RPMI7951 (cell line): Measurements from ENCODE around the gene MSRB1. TPM values are rescaled to one million over a fixed set of nuclear protein-coding genes. Genes with fewer than 3 reads are reported as not detected.
"Not testable (repeated sequence)": the region's sequence is repeated elsewhere in the genome, so short reads cannot be mapped to it uniquely, and the experiment has no call there.

Source experiments
- DNase-seq: peaks from one replicate; pipeline ENCODE4 v3.0.0-alpha.2; 2012; ENCODE audit warnings: low read depth
- total RNA-seq: library from RNA; depleted of rRNA; stranded (reverse); fragments of >200 nt; shearing (Covaris generic); gene quantifications from 2 replicates; pipeline ENCODE4 v1.2.3, GENCODE V29; 2014; rRNA removed

Gene MSRB1
- total RNA-seq, 1 experiment from 2014 or later, result 14.4 TPM

DNA sequence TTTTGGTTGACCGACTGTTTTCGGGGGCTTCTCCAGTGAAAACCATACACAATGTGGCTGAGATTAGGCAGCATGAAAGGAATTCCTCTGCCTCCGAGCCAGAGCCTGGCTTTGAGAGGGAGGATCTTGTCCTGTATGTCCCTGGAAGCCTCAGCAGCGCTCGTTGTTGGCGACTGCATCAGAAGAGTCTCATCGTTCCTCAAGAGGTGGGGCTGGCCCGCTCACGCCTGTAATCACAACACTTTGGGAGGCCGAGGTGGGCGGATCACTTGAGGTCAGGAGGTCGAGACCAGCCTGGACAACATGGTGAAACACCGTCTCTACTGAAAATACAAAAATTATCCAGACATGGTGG, 39.8 kb downstream of the MSRB1 start:
- DNase-seq, result no peak

DNA sequence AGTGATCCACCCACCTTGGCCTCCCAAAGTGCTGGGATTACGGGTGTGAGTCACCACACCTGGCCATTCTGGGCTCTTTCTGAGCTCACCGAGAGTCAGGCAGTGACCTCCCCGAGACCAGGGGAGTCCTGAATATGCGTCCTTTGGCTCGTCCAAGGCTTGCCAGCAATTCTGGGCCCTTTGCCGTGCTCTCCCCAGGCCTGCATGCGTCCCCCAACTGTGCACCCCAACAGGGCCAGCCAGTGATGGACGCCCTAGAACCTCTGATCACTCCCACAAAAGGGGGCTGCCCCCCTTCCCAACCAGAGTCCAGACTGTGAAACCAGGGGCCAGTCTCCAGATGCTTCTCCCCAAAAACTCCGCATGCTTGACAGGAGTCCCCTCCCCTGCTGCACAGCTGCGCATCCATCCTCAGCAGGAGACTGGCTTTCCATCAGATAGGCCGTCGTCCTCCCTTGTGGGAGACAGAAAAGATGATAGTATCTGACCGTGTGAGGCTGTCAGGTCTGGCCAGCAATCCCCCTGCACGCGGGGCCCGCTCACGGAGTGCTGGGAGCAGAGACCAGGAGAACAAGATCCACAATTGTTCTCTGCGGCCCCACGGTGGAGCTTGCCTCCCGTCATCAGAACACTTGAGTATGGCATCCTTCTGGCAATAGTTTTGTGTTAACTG, 40.3 kb downstream of the MSRB1 start:
- no peak for DNase-seq

DNA sequence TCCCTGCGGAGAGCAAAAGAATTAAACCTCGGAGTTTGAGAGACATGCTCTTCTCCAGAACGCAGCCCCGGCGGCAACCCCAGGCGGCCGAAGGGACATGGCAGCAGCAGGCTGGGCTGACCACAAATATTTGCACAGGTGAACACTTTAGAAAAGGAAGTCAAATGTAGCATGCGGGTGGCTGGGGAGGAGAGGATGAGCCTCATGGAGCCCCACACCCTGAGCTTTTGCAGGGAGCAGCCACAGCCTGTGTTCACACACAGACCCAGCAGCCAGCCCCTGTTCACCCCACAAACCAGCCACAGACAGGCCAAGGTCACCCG, 42.6 kb downstream of the MSRB1 start:
- no peak for DNase-seq

DNA sequence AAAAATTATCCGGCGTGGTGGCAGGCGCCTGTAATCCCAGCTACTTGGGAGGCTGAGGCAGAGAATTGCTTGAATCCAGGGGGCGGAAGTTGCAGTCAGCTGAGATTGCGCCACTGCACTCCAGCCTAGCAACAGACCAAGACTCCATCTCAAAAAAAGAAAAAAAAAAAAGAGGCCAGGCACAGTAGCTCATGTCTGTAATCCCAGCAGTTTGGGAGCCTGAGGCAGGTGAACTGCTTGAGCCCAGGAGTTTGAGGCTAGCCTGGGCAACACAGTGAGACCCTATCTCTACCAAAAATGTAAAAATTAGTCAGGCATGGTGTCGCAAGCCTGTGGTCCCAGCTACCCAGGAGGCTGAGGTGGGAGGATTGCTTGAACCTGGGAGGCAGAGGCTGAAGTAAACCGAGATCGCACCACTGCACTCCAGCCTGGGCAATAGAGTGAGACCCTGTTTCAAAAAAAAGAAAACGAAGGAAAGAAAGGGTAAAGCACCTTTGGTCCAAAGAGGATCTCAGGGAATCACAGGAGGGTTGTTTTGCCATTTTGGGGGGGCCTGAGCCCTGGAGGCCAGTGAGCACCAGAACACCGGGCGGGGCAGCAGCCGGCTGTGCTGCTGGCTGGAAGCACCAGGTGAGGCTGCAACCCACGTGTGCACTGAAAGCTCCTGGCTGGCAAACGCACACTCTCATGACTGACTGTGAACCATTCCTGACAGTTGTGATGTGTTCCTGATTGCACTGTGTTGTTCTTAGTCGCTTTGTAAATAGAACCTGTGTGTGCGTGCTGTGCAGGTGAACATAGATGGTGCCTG, 43.2 kb downstream of the MSRB1 start:
- DNase-seq, result no peak

DNA sequence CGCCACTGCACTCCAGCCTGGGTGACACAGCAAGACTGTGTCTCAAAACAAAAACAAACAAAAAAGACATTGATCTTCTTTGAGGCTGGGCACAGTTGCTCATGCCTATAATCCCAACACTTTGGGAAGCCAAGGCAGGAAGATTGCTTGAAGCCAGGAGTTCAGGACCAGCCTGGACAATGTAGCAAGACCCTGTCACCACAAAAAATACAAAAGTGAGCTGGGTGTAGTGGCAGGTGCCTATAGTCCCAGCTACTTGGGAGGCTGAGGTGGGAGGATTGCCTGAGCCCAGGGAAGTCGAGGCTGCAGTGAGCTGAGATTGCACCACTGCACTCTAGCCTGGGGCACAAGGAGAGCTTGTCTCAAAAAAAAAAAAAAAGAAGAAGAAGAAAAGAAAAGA, 45.3 kb downstream of the MSRB1 start:
- DNase-seq, result not testable (repeated sequence)

DNA sequence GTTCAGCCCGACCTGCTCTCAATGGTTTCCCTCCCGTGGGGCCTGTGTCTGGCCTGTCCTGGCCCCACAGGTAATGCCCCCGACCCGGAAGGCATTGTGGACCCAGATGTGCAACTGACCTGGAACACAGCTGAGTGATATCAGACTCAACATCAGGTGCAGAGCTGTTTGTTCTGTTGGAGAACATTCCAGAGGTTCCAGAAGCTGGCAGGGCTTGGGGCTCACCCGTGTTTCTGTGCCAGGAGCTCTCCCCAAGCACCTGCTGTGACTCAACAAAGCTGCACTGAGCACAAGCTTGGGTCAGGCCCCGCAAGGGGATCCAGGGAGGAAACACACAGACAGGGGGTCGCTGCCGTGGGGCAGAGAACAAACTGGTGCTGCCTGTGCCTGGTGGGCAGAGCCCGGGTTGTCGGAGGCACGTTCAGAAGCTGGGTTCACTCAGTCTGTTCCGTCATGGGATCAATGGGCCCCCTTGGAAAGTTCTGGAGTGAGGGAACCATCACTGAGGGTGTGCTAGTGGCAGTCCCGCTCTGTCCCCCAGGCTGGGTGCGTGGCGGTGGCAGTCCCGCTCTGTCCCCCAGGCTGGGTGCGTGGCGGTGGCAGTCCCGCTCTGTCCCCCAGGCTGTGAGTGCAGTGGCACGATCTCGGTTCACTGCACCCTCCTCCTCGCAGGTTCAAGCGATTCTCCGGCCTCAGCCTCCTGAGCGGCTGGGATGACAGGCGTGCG, 46.9 kb downstream of the MSRB1 start:
- DNase-seq, result no peak

DNA sequence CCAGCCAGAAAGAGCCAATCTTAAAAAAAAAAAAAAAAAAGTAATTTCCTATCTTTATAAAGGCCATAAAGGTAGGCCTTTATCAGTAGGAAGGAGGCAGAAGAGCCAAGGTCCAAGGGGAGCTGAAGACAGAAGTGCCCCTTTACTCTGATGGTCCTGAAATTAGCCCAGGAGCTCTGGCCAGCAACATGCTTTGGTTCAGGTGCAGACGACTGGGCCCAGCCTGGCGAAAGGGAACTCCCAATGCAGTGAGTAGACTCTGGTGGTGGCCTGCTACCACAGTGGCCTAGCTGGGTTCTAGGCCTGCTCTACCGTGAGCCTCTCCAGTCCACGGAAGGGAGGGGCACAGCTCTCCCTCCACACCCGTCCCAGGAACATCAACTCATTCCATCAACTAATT, 47.9 kb downstream of the MSRB1 start:
- no peak for DNase-seq

DNA sequence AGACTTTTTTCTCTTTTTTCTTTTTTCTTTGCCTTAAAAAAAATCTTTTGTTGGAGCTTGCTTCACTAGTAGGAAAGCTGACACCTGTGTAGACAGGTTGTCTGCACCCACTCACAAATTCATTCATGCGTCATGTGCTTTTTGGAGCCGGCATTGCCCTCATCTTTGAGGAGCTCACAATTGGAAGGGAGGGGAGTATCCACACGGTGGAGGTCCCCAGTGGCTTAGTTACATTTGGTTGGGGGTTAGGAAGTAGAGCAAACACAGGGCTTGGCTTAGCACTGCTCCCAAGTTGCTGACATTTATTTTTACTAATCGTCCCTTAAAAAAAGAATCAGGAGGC, 52.3 kb downstream of the MSRB1 start:
- DNase-seq, result no peak

DNA sequence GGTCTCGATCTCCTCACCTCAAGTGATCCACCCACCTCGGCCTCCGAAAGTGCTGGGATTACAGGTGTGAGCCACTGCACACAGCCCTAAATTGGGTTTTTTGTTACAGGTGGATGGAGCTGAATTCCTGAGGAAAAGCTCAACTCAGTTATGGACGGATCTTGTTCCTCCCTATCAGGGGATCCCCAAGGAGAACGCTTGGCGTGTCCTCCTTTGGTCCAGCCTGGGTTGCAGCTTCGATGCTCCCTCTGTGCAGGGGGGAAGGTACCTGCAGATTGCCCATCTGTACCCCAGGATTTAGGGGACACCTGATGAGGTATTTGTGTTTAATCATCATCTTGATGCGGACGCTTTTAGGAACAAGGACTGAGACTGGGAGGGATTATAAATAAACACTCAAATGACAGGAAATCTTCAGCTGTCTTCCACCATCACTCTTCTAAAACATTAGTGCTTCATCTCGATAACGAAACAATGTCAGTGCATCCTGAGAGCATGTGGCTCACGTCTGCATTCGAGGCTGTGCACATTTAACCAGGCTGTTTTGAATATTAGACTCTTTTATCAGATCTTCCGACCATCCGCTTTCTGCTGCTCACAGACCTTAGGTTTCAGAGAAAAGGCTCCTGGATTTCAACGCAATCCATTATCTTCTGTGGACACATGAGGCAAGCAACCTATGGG, 52.8 kb downstream of the MSRB1 start:
- DNase-seq, result no peak

Other genes starting within 250 kb of the MSRB1 start
- 6.7 and 16.3 TPM in 2 replicates for gene MAPK8IP3, start 237.0 kb downstream of the MSRB1 start, total RNA-seq
- gene NME3, start 171.7 kb downstream of the MSRB1 start, total RNA-seq, result 50.2 and 65.5 TPM in 2 replicates
- gene EME2, start 170.4 kb downstream of the MSRB1 start, total RNA-seq, result 1.1 and 1.6 TPM in 2 replicates
- 82.5 and 136 TPM in 2 replicates for gene MRPS34, start 170.1 kb downstream of the MSRB1 start, total RNA-seq
- gene SPSB3, start 160.6 kb downstream of the MSRB1 start, total RNA-seq, result 15.6 and 22.7 TPM in 2 replicates
- 50.1 and 71.5 TPM in 2 replicates for gene NUBP2, start 160.2 kb downstream of the MSRB1 start, total RNA-seq
- gene IGFALS, start 149.5 kb downstream of the MSRB1 start, total RNA-seq, result not detected in 2 replicates
- 50.7 and 68.8 TPM in 2 replicates for gene HAGH, start 116.4 kb downstream of the MSRB1 start, total RNA-seq
- gene FAHD1, start 116.0 kb downstream of the MSRB1 start, total RNA-seq, result 39.3 and 54.6 TPM in 2 replicates
- not detected in 2 replicates for gene MEIOB, start 71.0 kb downstream of the MSRB1 start, total RNA-seq
- not detected in 2 replicates for gene HS3ST6, start 24.8 kb downstream of the MSRB1 start, total RNA-seq
- gene RPL3L, start 11.5 kb upstream of the MSRB1 start, total RNA-seq, result not detected in 2 replicates
- 209 and 290 TPM in 2 replicates for gene NDUFB10, start 16.3 kb upstream of the MSRB1 start, total RNA-seq
- gene RPS2, start 21.6 kb upstream of the MSRB1 start, total RNA-seq, result 1,519 and 1,683 TPM in 2 replicates
- not detected in 2 replicates for gene RNF151, start 23.7 kb upstream of the MSRB1 start, total RNA-seq
- gene TBL3, start 28.9 kb upstream of the MSRB1 start, total RNA-seq, result 28.8 and 40.4 TPM in 2 replicates
- gene NOXO1, start 38.3 kb upstream of the MSRB1 start, total RNA-seq, result not detected in 2 replicates
- 6.7 and 16.5 TPM in 2 replicates for gene GFER, start 41.0 kb upstream of the MSRB1 start, total RNA-seq
- 5.5 and 6.6 TPM in 2 replicates for gene SYNGR3, start 46.8 kb upstream of the MSRB1 start, total RNA-seq
- 9.7 and 13.6 TPM in 2 replicates for gene ZNF598, start 66.6 kb upstream of the MSRB1 start, total RNA-seq
- gene NPW, start 76.6 kb upstream of the MSRB1 start, total RNA-seq, result 0.20 and 0.24 TPM in 2 replicates
- gene NHERF2, start 83.7 kb upstream of the MSRB1 start, total RNA-seq, result 49.0 and 51.1 TPM in 2 replicates
- gene NTHL1, start 104.6 kb upstream of the MSRB1 start, total RNA-seq, result 24.8 and 48.2 TPM in 2 replicates
- 19.0 and 19.5 TPM in 2 replicates for gene TSC2, start 104.8 kb upstream of the MSRB1 start, total RNA-seq
- gene PKD1, start 192.7 kb upstream of the MSRB1 start, total RNA-seq, result 19.1 and 29.9 TPM in 2 replicates
- gene RAB26, start 205.4 kb upstream of the MSRB1 start, total RNA-seq, result 0.20 and 0.72 TPM in 2 replicates
- gene TRAF7, start 212.6 kb upstream of the MSRB1 start, total RNA-seq, result 47.7 and 57.2 TPM in 2 replicates